Measurements from ENCODE around the gene USP12.
"Not testable (repeated sequence)": the region's sequence is repeated elsewhere in the genome, so short reads cannot be mapped to it uniquely, and the experiment has no call there.

DNA sequence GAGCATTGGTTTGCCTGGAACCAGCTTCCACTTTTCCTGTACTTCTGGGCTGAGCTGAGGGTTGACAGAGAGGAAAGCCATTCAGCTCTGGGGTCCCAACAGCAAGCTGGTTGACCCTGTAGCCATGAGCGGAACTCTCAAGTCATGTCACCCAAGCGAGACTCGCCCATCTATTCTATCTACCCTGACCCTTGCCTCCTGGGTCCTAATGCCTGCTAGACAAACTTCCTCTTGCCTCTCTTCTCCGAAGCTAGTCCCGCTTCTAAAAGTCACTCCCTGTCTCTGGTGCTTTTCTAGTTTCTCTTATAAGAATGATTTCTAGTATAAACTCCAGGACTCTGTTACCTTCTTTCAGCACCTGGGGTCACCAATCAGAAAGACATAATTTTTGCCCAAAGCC is 41.8 kb upstream of the USP12 start:
- TF ChIP-seq, protein P1, sequence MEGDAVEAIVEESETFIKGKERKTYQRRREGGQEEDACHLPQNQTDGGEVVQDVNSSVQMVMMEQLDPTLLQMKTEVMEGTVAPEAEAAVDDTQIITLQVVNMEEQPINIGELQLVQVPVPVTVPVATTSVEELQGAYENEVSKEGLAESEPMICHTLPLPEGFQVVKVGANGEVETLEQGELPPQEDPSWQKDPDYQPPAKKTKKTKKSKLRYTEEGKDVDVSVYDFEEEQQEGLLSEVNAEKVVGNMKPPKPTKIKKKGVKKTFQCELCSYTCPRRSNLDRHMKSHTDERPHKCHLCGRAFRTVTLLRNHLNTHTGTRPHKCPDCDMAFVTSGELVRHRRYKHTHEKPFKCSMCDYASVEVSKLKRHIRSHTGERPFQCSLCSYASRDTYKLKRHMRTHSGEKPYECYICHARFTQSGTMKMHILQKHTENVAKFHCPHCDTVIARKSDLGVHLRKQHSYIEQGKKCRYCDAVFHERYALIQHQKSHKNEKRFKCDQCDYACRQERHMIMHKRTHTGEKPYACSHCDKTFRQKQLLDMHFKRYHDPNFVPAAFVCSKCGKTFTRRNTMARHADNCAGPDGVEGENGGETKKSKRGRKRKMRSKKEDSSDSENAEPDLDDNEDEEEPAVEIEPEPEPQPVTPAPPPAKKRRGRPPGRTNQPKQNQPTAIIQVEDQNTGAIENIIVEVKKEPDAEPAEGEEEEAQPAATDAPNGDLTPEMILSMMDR (IDR thresholded peaks at IDR 0.05): not testable (repeated sequence)
- TF ChIP-seq, protein P2, sequence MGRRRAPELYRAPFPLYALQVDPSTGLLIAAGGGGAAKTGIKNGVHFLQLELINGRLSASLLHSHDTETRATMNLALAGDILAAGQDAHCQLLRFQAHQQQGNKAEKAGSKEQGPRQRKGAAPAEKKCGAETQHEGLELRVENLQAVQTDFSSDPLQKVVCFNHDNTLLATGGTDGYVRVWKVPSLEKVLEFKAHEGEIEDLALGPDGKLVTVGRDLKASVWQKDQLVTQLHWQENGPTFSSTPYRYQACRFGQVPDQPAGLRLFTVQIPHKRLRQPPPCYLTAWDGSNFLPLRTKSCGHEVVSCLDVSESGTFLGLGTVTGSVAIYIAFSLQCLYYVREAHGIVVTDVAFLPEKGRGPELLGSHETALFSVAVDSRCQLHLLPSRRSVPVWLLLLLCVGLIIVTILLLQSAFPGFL (CRISPR knock-in tag; IDR thresholded peaks at IDR 0.05; ENCODE audit: borderline replicate concordance): not testable (repeated sequence)
- not testable (repeated sequence) for TF ChIP-seq NR1H2 (CRISPR knock-in tag; IDR thresholded peaks at IDR 0.05); NR3C1 (CRISPR knock-in tag; conservative IDR thresholded peaks at IDR 0.05; ENCODE audit: low read depth); NFE2L1 (CRISPR knock-in tag; IDR thresholded peaks at IDR 0.05); TCF7 (CRISPR knock-in tag; IDR thresholded peaks at IDR 0.05; ENCODE audit: low read depth); NFYB (CRISPR knock-in tag; conservative IDR thresholded peaks at IDR 0.05; ENCODE audit: low read depth); ESRRA (CRISPR knock-in tag; IDR thresholded peaks at IDR 0.05; ENCODE audit: borderline replicate concordance)
- TF ChIP-seq, protein P3, sequence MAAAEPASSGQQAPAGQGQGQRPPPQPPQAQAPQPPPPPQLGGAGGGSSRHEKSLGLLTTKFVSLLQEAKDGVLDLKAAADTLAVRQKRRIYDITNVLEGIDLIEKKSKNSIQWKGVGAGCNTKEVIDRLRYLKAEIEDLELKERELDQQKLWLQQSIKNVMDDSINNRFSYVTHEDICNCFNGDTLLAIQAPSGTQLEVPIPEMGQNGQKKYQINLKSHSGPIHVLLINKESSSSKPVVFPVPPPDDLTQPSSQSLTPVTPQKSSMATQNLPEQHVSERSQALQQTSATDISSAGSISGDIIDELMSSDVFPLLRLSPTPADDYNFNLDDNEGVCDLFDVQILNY (CRISPR knock-in tag; IDR thresholded peaks at IDR 0.05): not testable (repeated sequence)
